Middle frontal gyrus (tissue), 1 donor: ENCODE measurements around the gene NT5C2.
"Not testable (repeated sequence)": the region's sequence is repeated elsewhere in the genome, so short reads cannot be mapped to it uniquely, and the experiment has no call there.

Experiments used
- DNase-seq: peaks from one replicate; pipeline ENCODE4 v3.0.0-alpha.2; 2015; ENCODE audit warnings: low spot score; ENCODE audit errors: extremely low spot score

Gene NT5C2

GRCh38 chr10:103095005-103095404 lies 98.1 kb downstream of the NT5C2 start:
- no peak for DNase-seq

GRCh38 chr10:103090911-103091310 lies 102.2 kb downstream of the NT5C2 start:
- DNase-seq: no peak

- DNase-seq: no peak
Observed at GRCh38 chr10:103089493-103089892, 103.6 kb downstream of the NT5C2 start.

GRCh38 chr10:103086799-103087198 lies 106.3 kb downstream of the NT5C2 start:
- no peak for DNase-seq

GRCh38 chr10:103086261-103086660 lies 106.8 kb downstream of the NT5C2 start:
- DNase-seq: no peak

GRCh38 chr10:103083977-103084320 lies 109.1 kb downstream of the NT5C2 start:
- DNase-seq: no peak

GRCh38 chr10:103083266-103083976 lies 109.7 kb downstream of the NT5C2 start:
- DNase-seq: no peak

GRCh38 chr10:103082683-103083082 lies 110.4 kb downstream of the NT5C2 start:
- no peak for DNase-seq

GRCh38 chr10:103080891-103081581 lies 112.0 kb downstream of the NT5C2 start:
- DNase-seq: no peak

- no peak for DNase-seq
Observed at GRCh38 chr10:103079946-103080345, 113.1 kb downstream of the NT5C2 start.

- no peak for DNase-seq
Observed at GRCh38 chr10:103079100-103079499, 114.0 kb downstream of the NT5C2 start.

- no peak for DNase-seq
Observed at GRCh38 chr10:103078676-103079075, 114.4 kb downstream of the NT5C2 start.

GRCh38 chr10:103078309-103078615 lies 114.8 kb downstream of the NT5C2 start:
- no peak for DNase-seq

GRCh38 chr10:103077491-103078308 lies 115.4 kb downstream of the NT5C2 start:
- DNase-seq: no peak

- DNase-seq: no peak
Observed at GRCh38 chr10:103077020-103077419, 116.1 kb downstream of the NT5C2 start.

- no peak for DNase-seq
Observed at GRCh38 chr10:103072891-103073290, 120.2 kb downstream of the NT5C2 start.

- no peak for DNase-seq
Observed at GRCh38 chr10:103072276-103072675, 120.8 kb downstream of the NT5C2 start.

- no peak for DNase-seq
Observed at GRCh38 chr10:103069453-103070331, 123.4 kb downstream of the NT5C2 start.

GRCh38 chr10:103067956-103068355 lies 125.1 kb downstream of the NT5C2 start:
- no peak for DNase-seq

- no peak for DNase-seq
Observed at GRCh38 chr10:103067484-103067883, 125.6 kb downstream of the NT5C2 start.

- not testable (repeated sequence) for DNase-seq
Observed at GRCh38 chr10:103067099-103067477, 126.0 kb downstream of the NT5C2 start.
